Measurements from ENCODE around the gene LRRC40. TPM values are rescaled to one million over a fixed set of nuclear protein-coding genes. Genes with fewer than 3 reads are reported as not detected.

LRRC40 gene
- total and polyA plus RNA-seq, 2 donors (not counting 3 experiments of a cell fraction or from before 2014, with no cell fraction given) = 8.1 to 21.1 TPM

DNA sequence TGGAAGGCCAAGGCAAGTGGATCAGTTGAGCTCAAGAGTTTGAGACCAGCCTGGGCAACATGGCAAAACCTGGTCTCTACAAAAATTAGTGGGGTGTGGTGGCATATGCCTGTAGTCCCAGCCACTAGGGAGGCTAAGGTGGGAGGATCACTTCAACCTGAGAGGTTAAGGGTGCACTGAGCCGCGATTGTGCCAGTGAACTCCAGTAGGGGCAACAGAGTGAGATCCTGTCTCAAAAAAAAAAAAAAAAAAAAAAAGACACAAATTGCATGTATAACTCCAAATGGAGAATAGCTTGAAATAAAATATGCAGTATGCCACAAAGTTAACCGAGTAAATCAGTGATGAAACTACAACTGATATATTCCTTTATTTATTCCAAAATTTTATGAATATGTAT, 51.6 kb downstream of the LRRC40 start:
- CTCF ChIA-PET = interaction anchor here (1.5 to 1.9 kb wide), 2 partner anchors 11 to 20 kb away, joined by 3 to 6 read pairs; no protein-coding TSS in a partner anchor

DNA sequence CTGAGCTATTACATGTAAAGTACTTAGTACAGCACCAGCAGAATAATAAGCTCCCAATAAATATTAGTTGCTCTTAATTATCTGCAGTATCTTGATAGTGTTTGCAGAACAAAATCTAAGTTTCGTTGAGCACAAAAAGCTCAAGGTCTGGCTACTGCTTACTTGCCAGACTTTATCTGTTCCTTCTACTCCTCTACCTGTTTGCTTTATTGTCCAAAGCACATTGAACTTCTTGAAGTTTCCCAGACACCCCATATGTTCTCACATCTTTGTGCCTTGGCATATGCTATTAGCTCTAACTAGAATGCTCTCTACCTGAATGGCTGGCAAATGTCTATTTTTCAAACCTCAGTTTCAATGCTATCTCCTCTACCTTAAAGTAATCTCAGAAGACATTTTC, 54.9 kb downstream of the LRRC40 start:
- Histone ChIP-seq H3K27me3 (ENCODE audit: control insufficient read depth in 2 of 2, insufficient read depth in 2 of 2, low read length in 2 of 2) (no peaks in the 10 kb centered on the region), H3K4me2 (ENCODE audit: insufficient read depth, low read length) (no peak overlapping the region), H3K4me1 (ENCODE audit: control insufficient read depth, extremely low read depth, insufficient read depth, low read length) (no peaks in the 10 kb centered on the region), H3K9me1 (replicated peaks; ENCODE audit: control insufficient read depth, extremely low read depth, insufficient read depth, low read length) (no peaks in the 10 kb centered on the region), H4K20me1 (replicated peaks; ENCODE audit: control insufficient read depth, extremely low read depth, insufficient read depth, low read length) (no peaks in the 10 kb centered on the region), H3K4me3 (replicated peaks in 1 of 3; ENCODE audit: insufficient read depth in 1 of 3, low read depth in 1 of 3, low read length in 3 of 3) (no peak overlapping the region), H3K36me3 (ENCODE audit: control insufficient read depth in 2 of 2, extremely low read depth in 1 of 2, insufficient read depth in 2 of 2, low read length in 2 of 2) (no peaks in the 10 kb centered on the region), H3K79me2 (ENCODE audit: control insufficient read depth, insufficient read depth, low read length) (no peaks in the 10 kb centered on the region), H2AFZ (ENCODE audit: low read depth, low read length) (no peak overlapping the region), H3K9me3 (replicated peaks; ENCODE audit: control insufficient read depth, insufficient read depth, low read length) (no peaks in the 10 kb centered on the region), H3K9ac (replicated peaks; ENCODE audit: extremely low read depth, insufficient read depth, low read length) (no peak overlapping the region), H3K27ac (ENCODE audit: insufficient read depth, low read depth, low read length) (no peak overlapping the region)
- ChIA-PET POLR2A (no interaction called here), CTCF (interaction anchor here (0.9 to 1.4 kb wide), 2 partner anchors 9 to 17 kb away, joined by 3 to 4 read pairs; no protein-coding TSS in a partner anchor)
- intact Hi-C loops (cut with micrococcal nuclease) (no loop called here), dilution Hi-C loops (cut with MboI; ENCODE audit: extremely low pct_ligation_motif_present, low sequenced_read_pairs) (no loop called here)
- DNase-seq (ENCODE audit: low read depth, low spot score) (no peak), FAIRE-seq (no peak)
- no TSS peak for BruUV-seq (replicated peaks)
- TF ChIP-seq POLR2A (IDR thresholded peaks at IDR 0.05; ENCODE audit: low read depth, low read length) (no peak), GATA2 (IDR thresholded peaks at IDR 0.05; ENCODE audit: insufficient read depth, insufficient read length, low read depth, low read length) (no peak), FOS (IDR thresholded peaks at IDR 0.05; ENCODE audit: borderline replicate concordance, insufficient read depth, low read length) (no peak), POLR2AphosphoS5 (IDR thresholded peaks at IDR 0.05; ENCODE audit: insufficient read depth, low read depth, low read length) (no peak), EZH2 (IDR thresholded peaks at IDR 0.05; ENCODE audit: borderline replicate concordance, low read depth, low read length, severe bottlenecking) (no peak), JUN (IDR thresholded peaks at IDR 0.05; ENCODE audit: borderline replicate concordance, insufficient read depth, insufficient read length, low read depth) (no peak), MYC (IDR thresholded peaks at IDR 0.05; ENCODE audit: low read depth, low read length) (no peak)
- TF ChIP-seq, protein P1, sequence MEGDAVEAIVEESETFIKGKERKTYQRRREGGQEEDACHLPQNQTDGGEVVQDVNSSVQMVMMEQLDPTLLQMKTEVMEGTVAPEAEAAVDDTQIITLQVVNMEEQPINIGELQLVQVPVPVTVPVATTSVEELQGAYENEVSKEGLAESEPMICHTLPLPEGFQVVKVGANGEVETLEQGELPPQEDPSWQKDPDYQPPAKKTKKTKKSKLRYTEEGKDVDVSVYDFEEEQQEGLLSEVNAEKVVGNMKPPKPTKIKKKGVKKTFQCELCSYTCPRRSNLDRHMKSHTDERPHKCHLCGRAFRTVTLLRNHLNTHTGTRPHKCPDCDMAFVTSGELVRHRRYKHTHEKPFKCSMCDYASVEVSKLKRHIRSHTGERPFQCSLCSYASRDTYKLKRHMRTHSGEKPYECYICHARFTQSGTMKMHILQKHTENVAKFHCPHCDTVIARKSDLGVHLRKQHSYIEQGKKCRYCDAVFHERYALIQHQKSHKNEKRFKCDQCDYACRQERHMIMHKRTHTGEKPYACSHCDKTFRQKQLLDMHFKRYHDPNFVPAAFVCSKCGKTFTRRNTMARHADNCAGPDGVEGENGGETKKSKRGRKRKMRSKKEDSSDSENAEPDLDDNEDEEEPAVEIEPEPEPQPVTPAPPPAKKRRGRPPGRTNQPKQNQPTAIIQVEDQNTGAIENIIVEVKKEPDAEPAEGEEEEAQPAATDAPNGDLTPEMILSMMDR (IDR thresholded peaks at IDR 0.05; ENCODE audit: extremely low read depth in 1 of 2, insufficient read depth in 1 of 2, low read depth in 1 of 2, low read length in 2 of 2) = no peak
- TF ChIP-seq, protein P2, sequence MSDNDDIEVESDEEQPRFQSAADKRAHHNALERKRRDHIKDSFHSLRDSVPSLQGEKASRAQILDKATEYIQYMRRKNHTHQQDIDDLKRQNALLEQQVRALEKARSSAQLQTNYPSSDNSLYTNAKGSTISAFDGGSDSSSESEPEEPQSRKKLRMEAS (IDR thresholded peaks at IDR 0.05; ENCODE audit: insufficient read depth, insufficient read length) = no peak

More for the DNA sequence above, 51.6 kb downstream of the LRRC40 start:
- no TSS peak for BruUV-seq (replicated peaks)
- no peak overlapping the region for H3K4me3 ChIP-seq (replicated peaks in 1 of 3; ENCODE audit: insufficient read depth in 1 of 3, low read depth in 1 of 3, low read length in 3 of 3)
- H4K20me1 ChIP-seq (replicated peaks; ENCODE audit: control insufficient read depth, extremely low read depth, insufficient read depth, low read length) = no peaks in the 10 kb centered on the region
- FAIRE-seq = no peak
- peaks cover 2% of the 10 kb centered on the region for H3K4me1 ChIP-seq (ENCODE audit: control insufficient read depth, extremely low read depth, insufficient read depth, low read length)
- intact Hi-C loops (cut with micrococcal nuclease) (no loop called here), dilution Hi-C loops (cut with MboI; ENCODE audit: extremely low pct_ligation_motif_present, low sequenced_read_pairs) (no loop called here)
- H3K9ac ChIP-seq (replicated peaks; ENCODE audit: extremely low read depth, insufficient read depth, low read length) = no peak overlapping the region
- no peak overlapping the region for H3K27ac ChIP-seq (ENCODE audit: insufficient read depth, low read depth, low read length)
- no peaks in the 10 kb centered on the region for H3K9me3 ChIP-seq (replicated peaks; ENCODE audit: control insufficient read depth, insufficient read depth, low read length)
- no peak overlapping the region for H3K4me2 ChIP-seq (ENCODE audit: insufficient read depth, low read length)
- H3K27me3 ChIP-seq (ENCODE audit: control insufficient read depth in 2 of 2, insufficient read depth in 2 of 2, low read length in 2 of 2) = no peaks in the 10 kb centered on the region
- no peak for DNase-seq (ENCODE audit: low read depth, low spot score)
- H3K79me2 ChIP-seq (ENCODE audit: control insufficient read depth, insufficient read depth, low read length) = no peaks in the 10 kb centered on the region
- H3K9me1 ChIP-seq (replicated peaks; ENCODE audit: control insufficient read depth, extremely low read depth, insufficient read depth, low read length) = no peaks in the 10 kb centered on the region
- POLR2A ChIA-PET = no interaction called here
- peaks cover 0 to 2% of the 10 kb centered on the region in 2 experiments for H3K36me3 ChIP-seq (ENCODE audit: control insufficient read depth in 2 of 2, extremely low read depth in 1 of 2, insufficient read depth in 2 of 2, low read length in 2 of 2)
- TF ChIP-seq EZH2 (IDR thresholded peaks at IDR 0.05; ENCODE audit: borderline replicate concordance, low read depth, low read length, severe bottlenecking) = no peak
- no peak for TF ChIP-seq GATA2 (IDR thresholded peaks at IDR 0.05; ENCODE audit: insufficient read depth, insufficient read length, low read depth, low read length)
- TF ChIP-seq POLR2AphosphoS5 (IDR thresholded peaks at IDR 0.05; ENCODE audit: insufficient read depth, low read depth, low read length) = no peak
- no peak for TF ChIP-seq FOS (IDR thresholded peaks at IDR 0.05; ENCODE audit: borderline replicate concordance, insufficient read depth, low read length)
- TF ChIP-seq, protein P1 (IDR thresholded peaks at IDR 0.05; ENCODE audit: extremely low read depth in 1 of 2, insufficient read depth in 1 of 2, low read depth in 1 of 2, low read length in 2 of 2) = no peak
- TF ChIP-seq JUN (IDR thresholded peaks at IDR 0.05; ENCODE audit: borderline replicate concordance, insufficient read depth, insufficient read length, low read depth) = no peak
- no peak for TF ChIP-seq MYC (IDR thresholded peaks at IDR 0.05; ENCODE audit: low read depth, low read length)
- H2AFZ ChIP-seq (ENCODE audit: low read depth, low read length) = no peak overlapping the region
